GM19043 (cell line): Measurements from ENCODE around the gene LYL1.

Experiments
- ATAC-seq: cut with Tn5 transposase; IDR thresholded peaks from one replicate; pipeline ENCODE4 v1.9.1; 2021; ENCODE audit warnings: low read depth; ENCODE audit not compliant: unreplicated experiment

The LYL1 gene

DNA sequence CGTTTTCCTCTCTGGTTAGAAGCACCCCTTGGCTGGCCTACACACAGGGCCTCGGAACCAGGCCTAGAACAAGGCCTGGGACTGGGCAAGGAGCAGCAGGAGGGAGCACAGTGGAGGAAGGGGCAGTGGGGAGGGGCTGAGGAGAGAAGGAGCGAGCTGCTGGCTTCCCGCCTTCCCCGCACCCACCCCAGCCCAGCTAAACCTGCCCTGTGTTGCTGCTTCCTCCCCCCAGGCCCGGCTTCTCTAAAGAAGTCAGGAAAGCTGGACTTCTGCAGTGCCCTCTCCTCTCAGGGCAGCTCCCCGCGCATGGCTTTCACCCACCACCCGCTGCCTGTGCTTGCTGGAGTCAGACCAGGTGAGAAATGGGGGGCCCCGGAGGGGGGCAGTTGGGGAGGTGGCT lies 24.3 kb downstream of the LYL1 start:
- ATAC-seq, result no peak

- ATAC-seq, result no peak
Measured at GRCh38 chr19:13077240-13077639, 25.4 kb downstream of the LYL1 start.

DNA sequence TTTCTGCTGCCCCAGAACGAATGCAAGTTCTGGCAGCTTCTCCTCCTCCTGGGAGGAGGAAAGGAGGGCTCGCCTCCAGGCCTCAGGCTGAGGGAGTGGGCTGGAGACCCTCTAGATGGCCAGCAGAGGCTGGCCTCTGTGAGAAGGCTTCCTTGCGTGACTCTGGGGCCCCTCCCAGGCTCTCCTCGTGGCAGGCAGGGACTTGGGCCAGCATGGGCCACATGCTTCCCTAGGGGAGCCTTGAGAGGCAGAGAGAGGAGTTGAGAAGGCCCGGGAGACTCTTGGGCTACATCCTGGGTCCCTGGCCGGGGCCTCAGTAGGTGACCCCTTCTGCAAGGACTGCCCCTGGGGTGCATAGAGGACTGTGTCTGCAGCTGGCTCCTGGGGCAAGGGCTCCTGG lies 25.9 kb downstream of the LYL1 start:
- ATAC-seq, result no peak

DNA sequence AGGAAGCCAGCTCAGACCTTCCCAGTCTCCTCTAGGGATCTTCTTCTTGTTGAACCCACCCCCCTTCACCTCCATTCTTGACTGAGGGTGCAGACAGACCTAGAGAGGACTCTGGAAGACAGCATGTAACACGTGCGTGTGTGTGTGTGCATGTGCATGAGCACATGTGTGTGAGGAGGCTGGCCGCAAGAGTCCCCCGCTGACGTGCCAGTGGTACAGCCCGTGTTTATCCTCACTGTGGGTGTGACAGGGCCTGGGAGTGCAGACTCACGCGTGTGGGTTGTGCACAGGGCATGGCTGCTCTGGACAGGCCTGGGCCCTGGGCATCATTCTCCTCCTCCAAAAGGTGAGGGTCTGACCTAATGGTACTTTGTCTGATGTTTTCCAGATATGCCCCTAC lies 26.3 kb downstream of the LYL1 start:
- no peak for ATAC-seq

DNA sequence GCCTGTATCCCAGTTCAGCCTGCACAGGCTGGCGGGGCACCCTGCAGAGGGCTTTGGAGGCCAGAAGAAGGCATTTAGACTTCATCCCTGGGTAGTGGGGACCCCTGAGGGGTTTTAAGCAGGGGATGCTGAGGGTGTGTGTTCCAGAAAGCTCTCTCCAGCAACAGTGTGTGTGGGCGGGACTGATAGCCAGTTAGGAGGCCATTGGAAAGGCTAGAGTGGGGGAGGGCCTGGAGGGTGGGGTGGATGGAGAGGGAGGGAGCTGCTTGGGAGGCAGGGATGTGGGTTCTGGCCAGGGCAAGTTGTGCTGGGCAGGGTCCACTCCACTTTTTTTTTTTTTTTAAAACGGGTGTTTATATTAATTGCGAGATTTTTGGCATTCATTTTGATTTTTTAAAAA lies 28.3 kb downstream of the LYL1 start:
- no peak for ATAC-seq

DNA sequence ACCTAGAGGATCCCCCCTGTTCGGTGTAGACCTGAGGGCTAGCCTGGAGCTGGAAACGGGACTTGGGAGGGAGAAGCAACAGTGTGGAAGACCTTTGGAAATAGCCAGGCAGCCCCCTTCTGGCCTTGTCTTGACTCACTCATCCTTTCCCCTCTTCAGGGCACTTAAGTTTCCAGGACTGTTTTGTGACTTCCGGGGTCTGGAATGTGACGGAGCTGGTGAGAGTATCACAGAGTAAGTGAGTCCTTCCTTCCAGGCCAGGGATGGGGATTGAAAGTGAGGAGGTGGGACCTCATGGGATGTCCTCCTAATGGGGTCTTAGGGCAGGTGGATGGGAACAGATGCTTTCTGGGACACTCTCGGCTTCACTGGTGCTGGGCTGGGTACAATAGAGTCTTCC lies 29.4 kb downstream of the LYL1 start:
- ATAC-seq, result no peak

- no peak for ATAC-seq
Measured at GRCh38 chr19:13072188-13072908, 30.3 kb downstream of the LYL1 start.

GRCh38 chr19:13071444-13072187 lies 31.0 kb downstream of the LYL1 start:
- no peak for ATAC-seq

GRCh38 chr19:13070425-13071140 lies 32.1 kb downstream of the LYL1 start:
- no peak for ATAC-seq

DNA sequence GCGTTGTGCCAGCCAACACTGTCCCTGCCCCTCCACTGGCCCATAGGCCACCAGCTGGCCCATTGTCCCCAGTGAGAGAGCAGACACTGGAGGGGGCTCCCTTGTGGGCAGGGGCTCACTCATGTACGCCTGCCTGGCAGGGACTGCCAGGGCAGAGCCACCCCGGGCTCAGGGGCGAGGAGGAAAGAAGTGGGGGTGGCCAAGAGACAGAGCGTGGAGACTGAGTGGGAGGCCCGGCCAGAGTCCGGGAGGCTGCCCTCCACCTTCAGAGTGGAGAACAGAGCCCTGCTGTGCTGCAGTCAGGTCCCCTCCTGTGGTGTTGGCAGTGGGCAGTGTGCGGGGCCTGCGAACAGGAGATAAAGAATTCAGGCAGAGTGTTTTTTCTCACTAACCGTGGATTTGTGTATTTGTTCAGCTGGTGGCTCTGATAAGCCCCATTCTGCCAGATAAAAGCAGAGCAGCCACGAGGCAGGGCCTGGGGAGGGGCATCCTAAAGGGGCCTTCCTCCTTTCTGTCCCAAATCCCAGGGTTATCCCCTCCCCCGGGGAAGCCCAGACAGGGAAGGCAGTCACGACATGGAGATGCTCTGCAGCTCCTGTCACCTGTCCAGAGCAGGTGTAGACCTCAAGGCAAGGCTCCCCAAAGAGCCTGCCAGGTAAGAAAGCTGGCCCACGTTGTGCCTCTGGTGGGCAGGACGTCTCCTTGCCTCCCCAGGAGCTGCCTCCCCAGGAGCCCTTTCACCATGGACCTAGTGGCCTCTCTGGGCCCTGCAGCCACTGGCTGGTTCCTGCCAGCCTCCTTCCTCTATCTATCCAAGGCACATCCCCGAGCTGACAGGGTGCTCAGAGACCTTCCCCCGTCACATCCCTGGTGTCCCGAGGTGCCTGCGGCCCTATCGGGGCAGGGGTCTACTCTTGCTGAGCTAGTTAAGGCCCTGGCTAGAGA lies 33.0 kb downstream of the LYL1 start:
- ATAC-seq, result no peak

DNA sequence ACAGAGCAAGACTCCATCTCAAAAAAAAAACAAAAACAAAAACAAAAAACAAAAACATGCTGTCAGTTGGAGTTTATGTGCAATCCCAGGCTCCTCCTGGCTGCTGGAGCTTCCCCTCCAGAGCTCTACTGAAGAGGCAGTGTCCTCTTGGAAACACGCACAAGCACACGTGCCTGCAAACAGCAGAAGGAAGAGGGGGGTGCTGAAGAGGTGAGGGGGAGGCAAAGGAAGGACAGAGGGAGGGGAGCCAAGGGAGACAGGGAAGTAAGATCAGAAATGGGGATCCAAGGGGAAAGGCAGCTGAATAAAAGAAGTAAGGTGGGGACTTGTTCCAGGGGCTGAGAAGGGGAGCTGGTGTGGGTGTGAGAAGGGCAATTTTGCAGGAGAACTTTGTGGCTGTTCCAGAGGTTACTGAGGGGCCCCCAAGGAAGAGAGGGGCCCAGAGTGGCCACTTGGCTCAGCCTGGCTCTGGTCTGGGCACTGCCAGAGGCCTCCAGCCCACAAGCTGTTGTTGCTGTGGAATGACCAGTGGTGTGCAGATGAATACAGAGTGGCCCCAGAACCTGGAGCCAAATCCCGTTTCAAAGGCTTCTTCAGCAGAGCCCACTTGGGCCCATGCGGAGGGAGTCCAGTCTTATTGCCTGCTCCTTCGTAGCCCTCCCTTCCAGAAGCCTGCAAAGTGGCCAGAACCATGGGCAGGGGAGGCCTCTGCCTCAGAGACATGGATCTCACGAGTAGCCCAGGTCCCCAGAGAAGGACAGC lies 34.4 kb downstream of the LYL1 start:
- no peak for ATAC-seq

- no peak for ATAC-seq
Measured at GRCh38 chr19:13066933-13067807, 35.5 kb downstream of the LYL1 start.

GRCh38 chr19:13066226-13066625 lies 36.4 kb downstream of the LYL1 start:
- no peak for ATAC-seq

DNA sequence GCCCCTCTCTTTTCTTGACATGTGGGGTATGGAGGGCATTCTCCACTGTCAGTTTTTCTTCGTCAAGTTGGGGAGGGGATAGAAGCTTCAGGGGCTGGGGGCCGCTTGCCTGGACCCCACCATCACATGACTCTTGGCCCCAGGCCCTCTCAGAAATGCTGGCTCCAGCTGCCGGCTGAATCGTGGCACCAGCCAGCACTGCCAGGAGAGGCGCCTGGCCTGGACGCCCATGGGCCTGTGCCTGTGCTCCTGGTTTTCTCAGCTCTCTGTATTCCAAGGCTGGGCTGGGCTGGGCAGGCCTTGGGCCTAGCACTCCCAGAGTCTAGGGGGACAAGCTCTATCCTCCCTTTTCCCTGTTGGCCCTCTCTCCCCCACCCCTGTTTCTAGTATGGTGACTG lies 38.6 kb downstream of the LYL1 start:
- ATAC-seq, result no peak

- ATAC-seq, result no peak
Measured at GRCh38 chr19:13063461-13064091, 39.1 kb downstream of the LYL1 start.

DNA sequence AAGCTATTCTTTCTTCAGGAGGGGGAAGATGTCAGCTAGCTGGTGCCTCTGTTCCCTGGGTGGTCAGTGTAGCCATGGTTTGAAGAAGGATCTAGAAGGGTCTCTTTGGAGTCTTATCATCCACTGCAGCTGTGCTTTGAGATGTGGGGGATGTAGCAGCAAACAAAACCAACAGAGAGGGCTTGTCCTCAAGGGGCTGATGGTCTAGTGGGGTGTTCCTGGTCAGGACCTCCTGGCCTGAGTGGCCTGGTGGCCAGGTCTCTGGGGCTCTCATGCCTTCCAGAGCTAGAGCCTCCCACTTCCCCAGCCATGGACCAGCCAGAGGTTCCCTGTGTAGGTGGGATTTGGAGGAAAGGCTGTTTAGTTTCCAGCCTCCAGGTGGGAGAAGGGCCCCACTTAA lies 40.3 kb downstream of the LYL1 start:
- ATAC-seq, result no peak

- no peak for ATAC-seq
Measured at GRCh38 chr19:13060964-13061927, 41.4 kb downstream of the LYL1 start.
